Panc1 (cell line): ENCODE results near the gene C12orf42. TPM values are rescaled to one million over a fixed set of nuclear protein-coding genes. Genes with fewer than 3 reads are reported as not detected.

Source experiments
- ATAC-seq: fragments of 200-7000 bp; cut with Tn5 transposase; 2 replicates; pipeline ENCODE4 v1.9.1; 2020; ENCODE audit warnings: mild to moderate bottlenecking, moderate library complexity
- BruUV-seq: library from RNA; stranded (reverse); fragments of 400-500 nt; replicated peaks from 2 replicates; lab custom pipeline; 2021; lab: Mats Ljungman, UMichigan
- CTCF ChIA-PET: fragments of 300-600 bp; sonication (Branson Sonifier 250); formaldehyde crosslinking; loops from one replicate; lab custom pipeline; 2022; ENCODE audit warnings: antibody characterized with exemption; lab: Charles Lee
- POLR2A ChIA-PET: fragments of 300-600 bp; sonication (Branson Sonifier 250); formaldehyde crosslinking; loops from one replicate; lab custom pipeline; 2022; ENCODE audit warnings: antibody characterized with exemption; lab: Charles Lee
- DNase-seq: peaks from one replicate; pipeline ENCODE4 v3.0.0-alpha.2; 2010; ENCODE audit warnings: low read depth, low spot score
- H3K27ac ChIP-seq: 2 replicates; pipeline ENCODE4 v1.5.1; 2011; ENCODE audit warnings: mild to moderate bottlenecking, low read length, inconsistent platforms
- H3K27me3 ChIP-seq: fragments of 200-500 bp; sonication (Bioruptor generic); 2 replicates; pipeline ENCODE4 v1.6.0; 2014; ENCODE audit warnings: low read length, inconsistent platforms; ENCODE audit not compliant: control insufficient read depth, insufficient read depth
- H3K36me3 ChIP-seq: fragments of 200-500 bp; sonication (Bioruptor generic); 2 replicates; pipeline ENCODE4 v1.5.1; 2014; ENCODE audit warnings: inconsistent platforms, mild to moderate bottlenecking, low read length, moderate library complexity; ENCODE audit not compliant: control insufficient read depth, insufficient read depth
- H3K4me1 ChIP-seq: 2 replicates; pipeline ENCODE4 v1.5.1; 2011; ENCODE audit warnings: inconsistent platforms, mild to moderate bottlenecking, low read length, moderate library complexity; ENCODE audit not compliant: control insufficient read depth, insufficient read depth
- H3K4me3 ChIP-seq, 2 experiments: 2 replicates each; pipeline ENCODE4 v1.5.1; 2011 to 2012; ENCODE audit warnings: low read depth in 2 of 2, low read length in 2 of 2, mild to moderate bottlenecking in 2 of 2, inconsistent platforms in 1 of 2, moderate library complexity in 1 of 2
- H3K9me3 ChIP-seq: fragments of 200-500 bp; sonication (Bioruptor generic); 2 replicates; pipeline ENCODE4 v1.5.1; 2014; ENCODE audit warnings: low read depth, mild to moderate bottlenecking, inconsistent platforms, low read length, moderate library complexity; ENCODE audit not compliant: control insufficient read depth, insufficient read depth
- CTCF ChIP-seq: fragments of 450-650 bp; IDR thresholded peaks from 2 replicates; pipeline ENCODE4 v1.5.1; 2017; ENCODE audit warnings: mild to moderate bottlenecking
- POLR2AphosphoS5 ChIP-seq: IDR thresholded peaks from 2 replicates; pipeline ENCODE4 v1.6.1; 2012; ENCODE audit warnings: mild to moderate bottlenecking, low read depth, low read length, moderate library complexity
- REST ChIP-seq, 2 experiments: IDR thresholded peaks; 2 replicates each; pipeline ENCODE4 v1.6.1; 2011 to 2012; ENCODE audit warnings: low read depth in 2 of 2, control low read depth in 1 of 2, low read length in 1 of 2, mild to moderate bottlenecking in 1 of 2, moderate library complexity in 1 of 2; ENCODE audit not compliant: insufficient read depth in 1 of 2
- SIN3A ChIP-seq: IDR thresholded peaks from 2 replicates; pipeline ENCODE4 v1.6.1; 2012; ENCODE audit warnings: low read depth, mild to moderate bottlenecking, low read length, moderate library complexity, borderline replicate concordance; ENCODE audit not compliant: insufficient read depth
- TCF7L2 ChIP-seq: IDR thresholded peaks from 2 replicates; pipeline ENCODE4 v1.6.1; 2011; ENCODE audit warnings: mild to moderate bottlenecking, low read depth, low read length, inconsistent platforms
- in situ Hi-C: cut with HindIII; loops from 2 replicates; pipeline ENCODE4 v1.10.0; 2016; ENCODE audit warnings: low sequenced_read_pairs, low pct_unique_long_range_greater_than_20kb
- intact Hi-C: fragments of 100-400 bp; cut with micrococcal nuclease; formaldehyde crosslinking; loops from one replicate; pipeline ENCODE4 v1.10.0; 2022; ENCODE audit not compliant: unreplicated experiment
- total RNA-seq: library from RNA; stranded (reverse); gene quantifications from one replicate; pipeline ENCODE4 v1.2.1, GENCODE V29; 2021; ENCODE audit not compliant: unreplicated experiment

C12orf42 gene
- total RNA-seq, 1 experiment from 2014 or later, result not detected

GRCh38 chr12:103530307-103531066 lies 34.7 kb upstream of the C12orf42 start:
- Histone ChIP-seq H3K27me3 (peaks cover 10% of the 10 kb centered on the region), H3K36me3 (no peaks in the 10 kb centered on the region), H3K27ac (no peak overlapping the region), H3K4me1 (no peaks in the 10 kb centered on the region), H3K4me3 (no peak overlapping the region), H3K9me3 (no peaks in the 10 kb centered on the region)
- CTCF ChIA-PET, result no interaction called here
- no TSS peak for BruUV-seq
- TF ChIP-seq CTCF (no peak), REST (IDR thresholded peaks at IDR 0.05; ENCODE audit: insufficient read depth in 1 of 2, low read depth in 2 of 2, low read length in 1 of 2) (no peak), POLR2AphosphoS5 (no peak), TCF7L2 (no peak), SIN3A (no peak)
- ATAC-seq (no peak), DNase-seq (no peak)
- intact Hi-C loops (no loop called here), in situ Hi-C loops (no loop called here)
- POLR2A ChIA-PET, result no interaction called here

- ChIA-PET CTCF (no interaction called here), POLR2A (no interaction called here)
- BruUV-seq, result no TSS peak
- no peak overlapping the region for H3K4me3 ChIP-seq
- DNase-seq, result no peak
- no peak for TF ChIP-seq POLR2AphosphoS5
- in situ Hi-C loops (no loop called here), intact Hi-C loops (no loop called here)
- H3K4me1 ChIP-seq, result no peaks in the 10 kb centered on the region
- H3K36me3 ChIP-seq, result no peaks in the 10 kb centered on the region
- no peak for ATAC-seq
- no peak overlapping the region for H3K27ac ChIP-seq
- H3K27me3 ChIP-seq, result peaks cover 10% of the 10 kb centered on the region
- no peaks in the 10 kb centered on the region for H3K9me3 ChIP-seq
These were observed 33.5 kb upstream of the C12orf42 start for GRCh38 chr12:103529306-103529705.

- ChIA-PET CTCF (no interaction called here), POLR2A (no interaction called here)
- H3K27ac ChIP-seq, result no peak overlapping the region
- ATAC-seq, result no peak
- TF ChIP-seq TCF7L2 (no peak), SIN3A (no peak), CTCF (no peak), POLR2AphosphoS5 (no peak), REST (IDR thresholded peaks at IDR 0.05; ENCODE audit: insufficient read depth in 1 of 2, low read depth in 2 of 2, low read length in 1 of 2) (no peak)
- intact Hi-C loops, result no loop called here
- DNase-seq, result no peak
- no TSS peak for BruUV-seq
- in situ Hi-C loops, result no loop called here
- H3K4me1 ChIP-seq, result no peaks in the 10 kb centered on the region
- peaks cover 4% of the 10 kb centered on the region for H3K27me3 ChIP-seq
- H3K4me3 ChIP-seq, result no peak overlapping the region
- H3K9me3 ChIP-seq, result no peaks in the 10 kb centered on the region
- H3K36me3 ChIP-seq, result no peaks in the 10 kb centered on the region
These were observed 28.6 kb upstream of the C12orf42 start for GRCh38 chr12:103524238-103524875.
